ENCODE results near the gene CDH1. TPM values are rescaled to one million over a fixed set of nuclear protein-coding genes. Genes with fewer than 3 reads are reported as not detected.

The CDH1 gene
- polyA plus RNA-seq, 3 donors, result 0.05 to 0.13 TPM; not detected in 1

DNA sequence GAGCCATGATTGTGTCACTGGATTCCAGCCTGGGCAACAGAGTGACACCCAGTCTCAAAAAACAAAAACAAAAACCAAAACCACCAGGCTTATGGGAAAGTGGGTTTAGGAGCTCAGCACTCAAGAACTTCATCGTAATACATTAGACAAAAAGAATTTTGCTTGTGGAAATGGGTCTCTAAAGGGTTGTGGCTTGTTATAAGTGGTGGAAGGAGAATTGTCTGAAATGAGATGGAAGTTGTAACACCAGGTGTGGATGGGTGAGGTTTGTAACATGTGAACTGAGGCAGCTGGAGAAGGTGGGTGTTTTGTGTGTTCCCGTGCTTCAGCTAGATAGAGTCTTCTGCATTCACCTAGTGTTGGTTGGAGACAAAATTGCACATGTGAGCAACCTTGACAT lies 35.8 kb downstream of the CDH1 start:
- Mint-ChIP-seq H3K27me3 (ENCODE audit: low read depth in 3 of 3) (peaks cover 2 to 3% (median 2%) of the 10 kb centered on the region in 3 donors), H3K9me3 (peaks cover 0 to 1% (median 0%) of the 10 kb centered on the region in 7 donors), H3K4me3 (no peak overlapping the region), H3K4me1 (no peaks in the 10 kb centered on the region), H3K36me3 (no peaks in the 10 kb centered on the region), H3K27ac (no peak overlapping the region)
- Histone ChIP-seq H2AFZ (ENCODE audit: insufficient read depth, low read depth, low read length, poor library complexity, severe bottlenecking) (no peak overlapping the region), H3K4me1 (ENCODE audit: control insufficient read depth in 1 of 2, insufficient read depth in 2 of 2, low read length in 2 of 2) (peaks cover 0 to 5% of the 10 kb centered on the region in 2 donors), H3K9ac (ENCODE audit: insufficient read depth, low read length, poor library complexity, severe bottlenecking) (no peak overlapping the region), H3K36me3 (replicated peaks in 1 of 2; ENCODE audit: control insufficient read depth in 1 of 2, insufficient read depth in 2 of 2, low read length in 2 of 2) (no peaks in the 10 kb centered on the region), H3K4me3 (replicated peaks in 1 of 3; ENCODE audit: low read depth in 2 of 3, low read length in 3 of 3) (no peak overlapping the region), H4K20me1 (ENCODE audit: insufficient read depth, low read length) (no peaks in the 10 kb centered on the region), H3K9me3 (replicated peaks in 1 of 2; ENCODE audit: control insufficient read depth in 1 of 2, insufficient read depth in 1 of 2, low read length in 2 of 2) (no peaks in the 10 kb centered on the region), H3K27ac (ENCODE audit: low read depth in 1 of 2, low read length in 2 of 2) (no peak overlapping the region), H3K79me2 (ENCODE audit: insufficient read depth, low read length) (no peaks in the 10 kb centered on the region), H3K4me2 (replicated peaks; ENCODE audit: extremely low read depth, low read length, poor library complexity, severe bottlenecking) (no peak overlapping the region), H3K27me3 (ENCODE audit: control insufficient read depth in 2 of 2, insufficient read depth in 2 of 2, low read length in 2 of 2) (no peaks in the 10 kb centered on the region)
- no CpG with 5 or more reads among the region's 2 CpGs for WGBS (ENCODE audit: insufficient coverage)
- TF ChIP-seq, protein P1, sequence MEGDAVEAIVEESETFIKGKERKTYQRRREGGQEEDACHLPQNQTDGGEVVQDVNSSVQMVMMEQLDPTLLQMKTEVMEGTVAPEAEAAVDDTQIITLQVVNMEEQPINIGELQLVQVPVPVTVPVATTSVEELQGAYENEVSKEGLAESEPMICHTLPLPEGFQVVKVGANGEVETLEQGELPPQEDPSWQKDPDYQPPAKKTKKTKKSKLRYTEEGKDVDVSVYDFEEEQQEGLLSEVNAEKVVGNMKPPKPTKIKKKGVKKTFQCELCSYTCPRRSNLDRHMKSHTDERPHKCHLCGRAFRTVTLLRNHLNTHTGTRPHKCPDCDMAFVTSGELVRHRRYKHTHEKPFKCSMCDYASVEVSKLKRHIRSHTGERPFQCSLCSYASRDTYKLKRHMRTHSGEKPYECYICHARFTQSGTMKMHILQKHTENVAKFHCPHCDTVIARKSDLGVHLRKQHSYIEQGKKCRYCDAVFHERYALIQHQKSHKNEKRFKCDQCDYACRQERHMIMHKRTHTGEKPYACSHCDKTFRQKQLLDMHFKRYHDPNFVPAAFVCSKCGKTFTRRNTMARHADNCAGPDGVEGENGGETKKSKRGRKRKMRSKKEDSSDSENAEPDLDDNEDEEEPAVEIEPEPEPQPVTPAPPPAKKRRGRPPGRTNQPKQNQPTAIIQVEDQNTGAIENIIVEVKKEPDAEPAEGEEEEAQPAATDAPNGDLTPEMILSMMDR (IDR thresholded peaks at IDR 0.05), result no peak
- no peak for DNase-seq
- intact Hi-C loops (cut with micrococcal nuclease), result no loop called here

- Histone ChIP-seq H3K9me3 (replicated peaks in 1 of 2; ENCODE audit: control insufficient read depth in 1 of 2, insufficient read depth in 1 of 2, low read length in 2 of 2) (no peaks in the 10 kb centered on the region), H3K79me2 (ENCODE audit: insufficient read depth, low read length) (no peaks in the 10 kb centered on the region), H3K9ac (ENCODE audit: insufficient read depth, low read length, poor library complexity, severe bottlenecking) (no peak overlapping the region), H3K27ac (ENCODE audit: low read depth in 1 of 2, low read length in 2 of 2) (no peak overlapping the region), H4K20me1 (ENCODE audit: insufficient read depth, low read length) (no peaks in the 10 kb centered on the region), H3K36me3 (replicated peaks in 1 of 2; ENCODE audit: control insufficient read depth in 1 of 2, insufficient read depth in 2 of 2, low read length in 2 of 2) (no peaks in the 10 kb centered on the region), H3K4me1 (ENCODE audit: control insufficient read depth in 1 of 2, insufficient read depth in 2 of 2, low read length in 2 of 2) (no peaks in the 10 kb centered on the region), H3K4me2 (replicated peaks; ENCODE audit: extremely low read depth, low read length, poor library complexity, severe bottlenecking) (no peak overlapping the region), H3K4me3 (replicated peaks in 1 of 3; ENCODE audit: low read depth in 2 of 3, low read length in 3 of 3) (no peak overlapping the region), H2AFZ (ENCODE audit: insufficient read depth, low read depth, low read length, poor library complexity, severe bottlenecking) (no peak overlapping the region), H3K27me3 (ENCODE audit: control insufficient read depth in 2 of 2, insufficient read depth in 2 of 2, low read length in 2 of 2) (no peaks in the 10 kb centered on the region)
- Mint-ChIP-seq H3K27ac (no peak overlapping the region), H3K4me1 (no peaks in the 10 kb centered on the region), H3K9me3 (no peaks in the 10 kb centered on the region), H3K4me3 (no peak overlapping the region), H3K27me3 (ENCODE audit: low read depth in 3 of 3) (peaks cover 3% of the 10 kb centered on the region in 3 donors), H3K36me3 (no peaks in the 10 kb centered on the region)
- TF ChIP-seq, protein P1 (IDR thresholded peaks at IDR 0.05), result no peak
- no peak for DNase-seq
- 100% methylated on average over 4 of the region's 7 CpGs for WGBS (ENCODE audit: insufficient coverage)
- intact Hi-C loops (cut with micrococcal nuclease), result no loop called here
Measured at GRCh38 chr16:68774982-68775634, 38.0 kb downstream of the CDH1 start.
